GM13977 (cell line): ENCODE measurements around the gene LEO1.

Source experiments
- DNase-seq: peaks from one replicate; pipeline ENCODE4 v3.0.0; 2012; ENCODE audit warnings: low spot score
- in situ Hi-C: fragments of 300-500 bp; cut with MboI; formaldehyde crosslinking; loops from one replicate; pipeline ENCODE4 v1.12.0; 2022; ENCODE audit warnings: low sequenced_read_pairs, low pct_unique_long_range_greater_than_20kb, mixed read lengths, inconsistent platforms; ENCODE audit not compliant: unreplicated experiment
- TF ChIP-seq, protein P1 (sequence below): IDR thresholded peaks from 2 replicates; pipeline ENCODE4 v1.5.1; 2012; ENCODE audit warnings: mild to moderate bottlenecking, control low read depth; ENCODE audit not compliant: insufficient read depth; ENCODE audit errors: extremely low read depth, missing control alignments

The LEO1 gene

DNA sequence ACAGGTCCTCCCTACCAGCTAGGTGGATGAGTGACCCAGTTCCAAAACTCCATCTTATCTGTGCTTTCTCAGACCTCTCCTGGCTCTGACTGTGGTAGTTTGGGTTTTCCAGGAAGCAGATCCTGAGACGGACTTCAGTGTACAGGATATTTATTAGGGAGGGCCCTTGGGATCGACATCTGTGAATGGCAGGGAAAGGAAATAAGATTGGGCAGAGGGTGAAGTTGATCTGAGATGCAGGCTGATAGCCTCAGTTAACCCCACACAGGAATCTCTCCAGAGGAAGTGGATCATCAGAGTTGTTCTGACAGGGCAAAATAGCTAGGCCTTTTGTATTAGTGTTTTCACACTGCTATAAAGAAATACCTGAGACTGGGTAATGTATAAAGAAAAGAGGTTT is 30.8 kb upstream of the LEO1 start:
- in situ Hi-C loops, result no loop called here
- TF ChIP-seq, protein P1, sequence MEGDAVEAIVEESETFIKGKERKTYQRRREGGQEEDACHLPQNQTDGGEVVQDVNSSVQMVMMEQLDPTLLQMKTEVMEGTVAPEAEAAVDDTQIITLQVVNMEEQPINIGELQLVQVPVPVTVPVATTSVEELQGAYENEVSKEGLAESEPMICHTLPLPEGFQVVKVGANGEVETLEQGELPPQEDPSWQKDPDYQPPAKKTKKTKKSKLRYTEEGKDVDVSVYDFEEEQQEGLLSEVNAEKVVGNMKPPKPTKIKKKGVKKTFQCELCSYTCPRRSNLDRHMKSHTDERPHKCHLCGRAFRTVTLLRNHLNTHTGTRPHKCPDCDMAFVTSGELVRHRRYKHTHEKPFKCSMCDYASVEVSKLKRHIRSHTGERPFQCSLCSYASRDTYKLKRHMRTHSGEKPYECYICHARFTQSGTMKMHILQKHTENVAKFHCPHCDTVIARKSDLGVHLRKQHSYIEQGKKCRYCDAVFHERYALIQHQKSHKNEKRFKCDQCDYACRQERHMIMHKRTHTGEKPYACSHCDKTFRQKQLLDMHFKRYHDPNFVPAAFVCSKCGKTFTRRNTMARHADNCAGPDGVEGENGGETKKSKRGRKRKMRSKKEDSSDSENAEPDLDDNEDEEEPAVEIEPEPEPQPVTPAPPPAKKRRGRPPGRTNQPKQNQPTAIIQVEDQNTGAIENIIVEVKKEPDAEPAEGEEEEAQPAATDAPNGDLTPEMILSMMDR, result no peak
- no peak for DNase-seq

DNA sequence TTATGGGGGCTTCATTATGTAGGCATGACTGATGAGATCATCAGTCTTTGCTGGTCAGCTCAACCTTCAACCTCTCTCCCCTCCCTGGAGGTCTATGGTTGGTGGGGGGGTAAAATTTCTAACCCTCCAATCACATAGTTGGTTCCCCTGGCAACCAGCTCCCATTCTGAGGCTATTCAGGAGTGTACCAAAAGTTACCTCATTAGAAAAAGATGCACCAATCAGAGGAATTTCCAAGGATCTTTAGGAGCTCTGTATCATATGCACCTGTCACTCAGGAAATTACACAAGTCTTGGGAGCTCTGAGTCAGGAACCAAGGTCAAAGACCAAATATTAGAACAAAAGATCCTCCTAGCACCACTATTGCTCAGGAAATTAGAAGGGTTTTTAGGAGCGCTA is 21.4 kb upstream of the LEO1 start:
- in situ Hi-C loops, result no loop called here
- TF ChIP-seq, protein P1, result no peak
- no peak for DNase-seq

DNA sequence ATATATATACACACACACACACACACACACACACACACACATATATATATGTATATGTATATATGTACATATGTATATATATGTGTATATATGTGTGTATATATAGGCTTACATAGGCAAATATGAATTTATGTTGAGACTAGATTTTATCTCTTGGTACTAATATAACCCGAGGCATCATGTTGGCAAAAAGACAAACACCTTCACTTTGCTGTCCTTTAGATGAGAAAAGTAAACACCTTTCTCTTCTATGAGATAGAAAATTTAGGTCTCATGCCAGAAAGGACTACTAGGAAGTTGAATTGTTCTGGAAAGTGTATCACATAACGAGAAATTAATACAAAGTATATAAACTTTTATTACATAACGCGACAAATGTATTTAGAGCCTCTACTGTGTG is 19.6 kb upstream of the LEO1 start:
- no peak for DNase-seq
- in situ Hi-C loops, result no loop called here

DNA sequence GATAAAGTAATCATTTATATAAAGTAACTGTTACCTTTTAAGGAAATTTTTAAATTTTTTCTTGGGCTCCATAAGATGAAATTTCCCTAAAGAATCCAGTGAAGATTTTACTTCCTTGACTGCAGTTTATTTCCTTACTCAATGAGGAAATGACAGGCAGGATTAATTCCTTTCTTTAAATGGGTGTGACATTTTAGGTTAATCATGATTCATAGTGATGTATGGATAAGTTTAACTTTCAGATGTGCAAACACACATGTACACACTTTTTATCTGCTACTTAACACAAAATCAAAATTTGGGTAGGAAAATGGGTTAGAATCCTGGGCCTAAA is 11.2 kb upstream of the LEO1 start:
- DNase-seq, result no peak
- in situ Hi-C loops, result loop anchor here (10.0 kb wide), 1 partner anchor 152 kb away; no protein-coding TSS in a partner anchor
- TF ChIP-seq, protein P1, result no peak

More for the DNA sequence above, 19.6 kb upstream of the LEO1 start:
- TF ChIP-seq, protein P1, result no peak

DNA sequence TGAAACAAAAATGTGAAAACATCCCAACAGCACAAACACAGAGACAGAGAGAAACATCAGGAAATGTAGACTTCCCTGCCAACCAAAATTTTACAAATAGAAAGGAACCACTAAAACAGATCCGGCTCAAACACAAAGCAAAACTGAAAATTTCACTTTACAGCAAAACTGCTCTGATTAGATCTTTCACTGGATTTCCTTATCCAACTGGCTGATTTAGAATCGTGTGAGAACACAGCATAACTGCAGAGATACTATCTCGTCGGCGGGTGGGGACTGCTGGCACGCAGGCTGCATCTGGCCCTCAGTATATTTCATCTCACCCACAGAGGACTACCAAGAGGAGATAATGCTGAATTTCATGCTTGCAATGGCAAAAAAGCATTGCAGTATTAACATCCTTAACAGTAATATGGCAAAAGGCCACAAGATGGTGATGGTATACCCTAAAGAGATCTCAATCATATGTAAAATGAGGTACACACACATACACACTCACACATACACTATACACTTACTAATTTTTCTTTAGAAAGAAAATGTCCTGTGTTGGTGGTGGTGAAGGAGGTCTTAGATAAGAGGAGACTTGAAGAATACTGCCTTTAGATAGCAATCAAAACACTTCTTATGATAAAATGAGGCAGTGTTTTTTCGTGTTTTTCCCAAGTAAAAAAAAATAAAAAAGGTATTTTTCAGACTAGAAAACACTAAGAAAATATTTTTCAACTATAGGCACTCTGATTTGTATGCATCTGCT is 10.6 kb upstream of the LEO1 start:
- DNase-seq, result peak; percentile 77
- TF ChIP-seq, protein P1, result peak; percentile 67
- in situ Hi-C loops, result loop anchor here (10.0 kb wide), 1 partner anchor 153 kb away; no protein-coding TSS in a partner anchor

DNA sequence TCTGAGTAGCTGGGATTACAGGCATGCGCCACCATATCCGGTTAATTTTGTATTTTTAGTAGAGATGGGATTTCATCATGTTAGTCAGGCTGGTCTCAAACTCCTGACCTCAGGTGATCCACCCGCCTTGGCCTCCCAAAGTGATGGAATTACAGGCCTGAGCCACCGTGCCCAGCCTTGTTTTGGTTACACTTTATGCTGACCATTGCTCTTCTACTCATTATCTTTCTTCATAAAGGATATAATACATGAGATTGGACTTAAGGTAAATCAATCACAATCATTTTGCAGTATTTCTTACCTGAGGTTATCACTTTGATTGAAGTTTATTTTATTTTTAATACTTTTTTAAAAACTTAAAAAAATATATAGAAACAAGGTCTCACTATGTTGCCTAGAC is 2.2 kb upstream of the LEO1 start:
- TF ChIP-seq, protein P1, result no peak
- in situ Hi-C loops, result no loop called here
- DNase-seq, result no peak
